ACC112 (cell line): ENCODE results near the gene EVA1A.
A peak's percentile ranks its signal among the peaks of the same experiment; 100 is the strongest.

Experiments used
- H2AFZ ChIP-seq: fragments of 200-600 bp; sonication (generic); one replicate; pipeline ENCODE4 v1.6.0; 2017; ENCODE audit warnings: antibody characterized with exemption, low read length; ENCODE audit not compliant: unreplicated experiment
- H3K27ac ChIP-seq: fragments of 200-600 bp; sonication (generic); 2 replicates; pipeline ENCODE4 v1.5.1; 2014; ENCODE audit warnings: low read depth, mild to moderate bottlenecking, antibody characterized with exemption, low read length, moderate library complexity
- H3K27me3 ChIP-seq: fragments of 200-600 bp; sonication (generic); 2 replicates; pipeline ENCODE4 v1.6.1; 2014; ENCODE audit warnings: mild to moderate bottlenecking, antibody characterized with exemption, low read length, moderate library complexity, mixed read lengths; ENCODE audit not compliant: insufficient read depth
- H3K36me3 ChIP-seq: fragments of 200-600 bp; sonication (generic); 2 replicates; pipeline ENCODE4 v1.6.1; 2016; ENCODE audit warnings: mild to moderate bottlenecking, antibody characterized with exemption, low read length, moderate library complexity, mixed read lengths; ENCODE audit not compliant: insufficient read depth
- H3K4me1 ChIP-seq: fragments of 200-600 bp; sonication (generic); one replicate; pipeline ENCODE4 v1.6.1; 2016; ENCODE audit warnings: low read length, mixed read lengths; ENCODE audit not compliant: insufficient read depth, unreplicated experiment, control insufficient read depth
- H3K4me3 ChIP-seq: fragments of 200-600 bp; sonication (generic); 2 replicates; pipeline ENCODE4 v1.5.1; 2014; ENCODE audit warnings: mild to moderate bottlenecking, low read depth, low read length
- H3K79me2 ChIP-seq: fragments of 200-600 bp; sonication (generic); one replicate; pipeline ENCODE4 v1.6.0; 2016; ENCODE audit warnings: low read length; ENCODE audit not compliant: control insufficient read depth, unreplicated experiment, insufficient read depth

The EVA1A gene

DNA sequence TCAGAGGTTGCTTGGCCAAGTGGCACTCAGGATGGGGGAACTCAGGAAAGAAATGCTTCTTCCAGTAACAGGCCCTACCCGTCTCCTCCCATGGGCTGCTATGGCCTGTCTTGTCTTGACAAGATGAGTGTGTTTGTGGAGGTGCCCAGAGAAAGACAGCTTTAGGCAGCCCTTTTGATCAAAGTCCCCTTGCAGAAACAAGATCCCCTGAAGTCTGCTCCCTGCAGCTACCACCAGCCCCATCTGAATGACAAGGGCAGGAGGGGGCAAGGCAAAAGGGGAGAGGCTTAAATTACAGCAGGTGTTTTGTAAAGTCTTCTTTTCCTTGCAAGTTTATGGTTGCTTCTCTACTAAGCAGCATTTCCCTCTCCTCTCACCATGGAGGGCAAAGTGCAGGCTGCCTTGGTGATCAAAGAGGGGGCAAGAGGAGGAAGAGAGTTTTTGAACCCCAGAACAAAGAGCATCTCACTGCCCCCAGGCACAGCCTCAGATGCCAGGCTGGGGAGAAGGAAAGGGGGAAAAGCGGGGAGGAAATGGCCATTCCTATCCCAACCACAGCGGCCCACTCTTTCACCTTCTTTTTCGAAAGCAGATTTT, 6.7 kb downstream of the EVA1A start:
- Histone ChIP-seq H3K36me3 (no peaks in the 10 kb centered on the region; the same call in 1 of the 2 replicates), H3K4me1 (peaks cover 11% of the 10 kb centered on the region), H3K4me3 (no peak overlapping the region), H3K27ac (no peak overlapping the region), H3K27me3 (no peaks in the 10 kb centered on the region), H3K79me2 (peaks cover 50% of the 10 kb centered on the region), H2AFZ (no peak overlapping the region)

GRCh38 chr2:75552222-75552621, 8.5 kb downstream of the EVA1A start:
- Histone ChIP-seq H3K4me1 (peaks cover 19% of the 10 kb centered on the region), H3K36me3 (no peaks in the 10 kb centered on the region; the same call in 1 of the 2 replicates), H3K27me3 (no peaks in the 10 kb centered on the region), H2AFZ (no peak overlapping the region), H3K27ac (no peak overlapping the region), H3K79me2 (peaks cover 41% of the 10 kb centered on the region), H3K4me3 (no peak overlapping the region)

- H2AFZ ChIP-seq, result no peak overlapping the region
- no peak overlapping the region for H3K4me3 ChIP-seq
- H3K4me1 ChIP-seq, result peaks cover 23% of the 10 kb centered on the region
- peaks cover 37% of the 10 kb centered on the region for H3K79me2 ChIP-seq
- no peaks in the 10 kb centered on the region for H3K27me3 ChIP-seq
- no peaks in the 10 kb centered on the region for H3K36me3 ChIP-seq
- H3K27ac ChIP-seq, result no peak overlapping the region
These were observed 9.3 kb downstream of the EVA1A start for GRCh38 chr2:75551434-75551833.

- H2AFZ ChIP-seq, result no peak overlapping the region
- peaks cover 19% of the 10 kb centered on the region for H3K4me1 ChIP-seq
- no peaks in the 10 kb centered on the region for H3K27me3 ChIP-seq
- H3K36me3 ChIP-seq, result no peaks in the 10 kb centered on the region
- H3K27ac ChIP-seq, result no peak overlapping the region
- peaks cover 26% of the 10 kb centered on the region for H3K79me2 ChIP-seq
- H3K4me3 ChIP-seq, result no peak overlapping the region
These were observed 11.1 kb downstream of the EVA1A start for GRCh38 chr2:75549401-75550253.

DNA sequence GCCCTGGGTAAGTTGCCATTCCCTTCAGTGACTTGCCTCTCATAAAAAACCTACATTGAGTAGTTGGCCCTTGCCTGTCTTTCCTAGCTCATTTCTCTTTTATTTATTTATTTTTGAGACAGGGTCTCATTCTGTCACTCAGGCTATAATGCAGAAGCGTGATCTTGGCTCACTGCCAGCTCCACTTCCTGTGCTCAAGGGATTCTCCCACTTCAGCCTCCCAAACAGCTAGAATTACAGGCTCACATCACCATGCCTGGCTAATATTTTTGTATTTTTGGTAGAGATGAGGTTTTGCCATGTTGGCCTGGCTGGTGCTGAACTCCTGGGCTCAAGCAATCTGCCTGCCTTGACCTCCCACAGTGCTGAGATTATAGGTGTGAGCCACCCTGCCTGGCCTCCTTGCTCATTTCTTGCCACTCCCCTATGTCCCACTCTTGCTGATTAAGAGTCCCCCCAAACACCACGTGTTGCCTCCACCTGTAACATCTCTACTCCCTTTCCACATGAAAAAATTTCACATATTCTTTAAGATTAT, 12.6 kb downstream of the EVA1A start:
- Histone ChIP-seq H3K27me3 (no peaks in the 10 kb centered on the region), H2AFZ (no peak overlapping the region), H3K36me3 (no peaks in the 10 kb centered on the region), H3K4me1 (peaks cover 19% of the 10 kb centered on the region), H3K27ac (peak overlapping the region; percentile 47; the same call in 1 of the 2 replicates), H3K79me2 (peaks cover 24% of the 10 kb centered on the region), H3K4me3 (no peak overlapping the region)

DNA sequence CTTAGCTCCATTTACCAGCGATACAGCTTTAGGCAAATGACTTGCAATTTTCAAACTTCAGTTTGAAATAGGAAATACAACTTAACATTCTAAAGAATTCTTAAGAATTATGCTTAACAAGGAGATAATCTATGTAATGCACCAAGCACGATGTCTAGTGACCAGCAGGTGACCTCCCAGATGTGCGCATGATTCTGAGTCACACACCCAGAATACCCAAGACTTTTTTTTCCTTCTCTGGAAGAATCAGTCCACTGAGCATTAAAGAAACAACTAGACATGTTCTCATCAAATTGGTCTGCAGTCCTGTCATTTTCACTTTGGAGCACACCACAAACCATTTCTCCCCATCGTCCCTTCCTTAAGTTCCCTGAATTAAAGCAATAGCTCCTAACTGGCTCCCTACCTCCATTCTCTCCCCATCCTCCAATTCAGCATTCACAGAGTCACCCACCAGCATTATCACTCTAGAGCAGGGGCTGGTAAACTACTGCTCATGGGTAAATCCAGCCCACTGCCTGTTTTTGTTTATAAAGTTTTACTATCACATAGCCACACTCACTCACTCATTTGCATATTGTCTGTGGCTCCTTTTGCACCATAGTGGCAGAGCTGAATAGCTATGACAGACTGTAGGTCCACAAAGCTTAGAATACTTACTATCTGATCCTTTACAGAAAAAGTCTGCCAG, 13.2 kb downstream of the EVA1A start:
- Histone ChIP-seq H3K4me1 (peaks cover 19% of the 10 kb centered on the region), H3K4me3 (peak overlapping the region; percentile 23; the same call in 1 of the 2 replicates), H3K79me2 (peaks cover 21% of the 10 kb centered on the region), H3K36me3 (no peaks in the 10 kb centered on the region), H3K27ac (peak overlapping the region; percentile 47; the same call in 1 of the 2 replicates), H2AFZ (no peak overlapping the region), H3K27me3 (no peaks in the 10 kb centered on the region)

DNA sequence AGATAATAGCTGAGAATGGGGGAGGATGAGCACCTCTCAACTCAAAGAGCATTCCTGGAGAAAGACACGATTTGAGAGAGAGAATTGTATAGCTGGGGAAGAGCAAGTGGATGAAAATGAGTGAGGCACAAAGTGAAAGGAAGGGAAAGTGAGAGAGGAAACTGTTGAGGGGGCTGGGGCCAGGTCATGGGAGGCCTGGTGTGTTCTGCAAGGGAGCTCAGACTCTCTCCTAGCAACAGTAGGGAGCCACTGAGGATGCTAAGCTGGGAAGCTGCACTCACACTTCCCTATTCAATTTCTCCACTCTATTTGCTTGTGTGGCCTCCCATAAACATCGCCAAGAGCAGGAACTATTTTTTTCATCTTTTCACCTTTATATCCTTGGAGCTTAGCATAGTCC, 14.8 kb downstream of the EVA1A start:
- peaks cover 18% of the 10 kb centered on the region for H3K79me2 ChIP-seq
- no peaks in the 10 kb centered on the region for H3K27me3 ChIP-seq
- no peaks in the 10 kb centered on the region for H3K36me3 ChIP-seq
- no peak overlapping the region for H2AFZ ChIP-seq
- H3K4me1 ChIP-seq, result peaks cover 19% of the 10 kb centered on the region
- H3K4me3 ChIP-seq, result no peak overlapping the region
- H3K27ac ChIP-seq, result no peak overlapping the region

DNA sequence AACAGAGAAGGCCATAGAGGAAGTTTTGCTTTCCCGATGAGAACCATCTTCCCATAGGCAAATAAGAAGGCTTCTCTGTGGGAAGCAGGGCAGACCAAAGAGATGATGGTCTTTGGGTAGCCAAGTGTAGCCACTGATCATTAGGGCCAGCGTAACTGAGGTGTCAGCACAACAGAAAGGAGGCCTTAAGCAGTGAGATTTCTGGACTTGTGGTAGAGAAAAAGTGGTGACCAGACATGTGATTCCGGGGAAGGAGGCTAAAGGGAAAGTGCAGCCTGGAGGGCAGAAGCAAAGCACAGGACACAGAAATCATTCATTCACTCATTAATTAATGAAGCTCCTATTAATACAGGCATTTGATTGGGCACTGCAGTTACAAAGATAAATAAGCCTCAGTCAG, 15.4 kb downstream of the EVA1A start:
- Histone ChIP-seq H3K79me2 (peaks cover 18% of the 10 kb centered on the region), H3K27ac (no peak overlapping the region)

DNA sequence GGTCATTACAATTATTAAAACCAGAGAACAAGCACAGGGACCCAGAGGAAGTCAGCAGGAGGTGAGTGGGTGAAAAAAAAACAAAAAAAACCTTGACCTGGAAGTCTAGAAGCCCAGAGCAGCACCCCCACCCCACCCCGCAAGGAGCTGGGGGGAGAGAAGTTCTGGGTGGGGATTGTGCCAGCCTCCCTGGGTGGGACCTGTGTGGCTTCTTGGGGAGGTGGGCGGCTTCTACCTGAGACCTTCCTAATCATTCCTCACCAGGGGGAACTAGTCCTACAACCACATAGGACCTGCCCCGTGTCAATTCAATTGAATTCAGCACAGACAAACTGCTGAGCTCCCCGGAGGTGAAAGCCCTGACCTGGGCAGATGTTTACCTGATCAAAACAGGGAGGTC, 17.3 kb downstream of the EVA1A start:
- Histone ChIP-seq H3K4me1 (peaks cover 17% of the 10 kb centered on the region), H3K27me3 (no peaks in the 10 kb centered on the region), H2AFZ (no peak overlapping the region), H3K4me3 (no peak overlapping the region), H3K79me2 (peaks cover 23% of the 10 kb centered on the region), H3K27ac (no peak overlapping the region), H3K36me3 (peaks cover 4% of the 10 kb centered on the region; the same call in 1 of the 2 replicates)

More for the DNA sequence above, 15.4 kb downstream of the EVA1A start:
- Histone ChIP-seq H3K27me3 (no peaks in the 10 kb centered on the region), H2AFZ (no peak overlapping the region), H3K36me3 (no peaks in the 10 kb centered on the region), H3K4me1 (peaks cover 19% of the 10 kb centered on the region), H3K4me3 (no peak overlapping the region)

DNA sequence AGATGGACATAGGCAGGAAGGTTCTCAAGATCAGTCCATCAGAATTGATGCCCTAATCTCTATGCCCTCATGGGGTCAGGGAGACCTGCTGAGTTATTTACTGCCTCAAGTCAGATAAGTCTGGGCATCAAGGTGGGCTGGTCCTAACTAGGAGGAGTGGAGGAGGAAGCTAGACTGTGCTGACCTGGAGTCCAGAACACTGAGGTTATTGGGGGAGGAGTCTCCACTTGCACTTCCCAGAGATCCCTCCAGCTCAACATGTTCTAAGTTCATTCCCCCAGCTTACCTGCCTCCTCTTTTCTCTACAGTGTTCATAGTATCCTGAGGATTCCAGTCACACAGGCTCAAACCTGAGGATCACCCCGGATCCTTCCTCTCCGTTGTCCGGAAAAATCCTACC, 19.3 kb downstream of the EVA1A start:
- Histone ChIP-seq H3K79me2 (peaks cover 24% of the 10 kb centered on the region), H3K4me1 (no peaks in the 10 kb centered on the region), H2AFZ (no peak overlapping the region), H3K27ac (no peak overlapping the region), H3K27me3 (no peaks in the 10 kb centered on the region), H3K4me3 (no peak overlapping the region), H3K36me3 (peaks cover 12% of the 10 kb centered on the region)
